IMR-90 (cell line): Measurements from ENCODE around the gene DOK3. TPM values are rescaled to one million over a fixed set of nuclear protein-coding genes. Genes with fewer than 3 reads are reported as not detected.

Experiments
- ATAC-seq: fragments of 200-7000 bp; cut with Tn5 transposase; 2 replicates; pipeline ENCODE4 v1.9.1; 2020; ENCODE audit warnings: low read depth, mild to moderate bottlenecking, moderate library complexity
- BruUV-seq: library from RNA; stranded (reverse); fragments of 400-500 nt; replicated peaks from 2 replicates; lab custom pipeline; 2021; lab: Mats Ljungman, UMichigan
- CTCF ChIA-PET: fragments of 300-600 bp; formaldehyde crosslinking; extraction: SDS; loops from one replicate; lab custom pipeline; 2021; ENCODE audit warnings: antibody characterized with exemption; lab: Yijun Ruan, JAX
- POLR2A ChIA-PET: fragments of 300-600 bp; sonication (Branson Sonifier 250); formaldehyde crosslinking; loops from one replicate; lab custom pipeline; 2022; ENCODE audit warnings: antibody characterized with exemption; ENCODE audit not compliant: unreplicated experiment; lab: Charles Lee
- DNase-seq: peaks from one replicate; pipeline ENCODE4 v3.0.0; 2013
- H2AFZ ChIP-seq: replicated peaks from 2 replicates; pipeline ENCODE3; 2013; ENCODE audit warnings: low read length, mild to moderate bottlenecking; ENCODE audit not compliant: poor library complexity
- H2AK5ac ChIP-seq: 2 replicates; pipeline ENCODE4 v1.6.1; 2013; ENCODE audit warnings: low read depth, low read length, inconsistent platforms
- H2AK9ac ChIP-seq: replicated peaks from 2 replicates; pipeline ENCODE3; 2013; ENCODE audit warnings: mild to moderate bottlenecking, low read depth, low read length, moderate library complexity; ENCODE audit not compliant: poor library complexity
- H2BK120ac ChIP-seq: 2 replicates; pipeline ENCODE4 v1.6.1; 2013; ENCODE audit warnings: low read depth, low read length, inconsistent platforms
- H2BK15ac ChIP-seq: 3 replicates; pipeline ENCODE4 v1.6.1; 2013; ENCODE audit warnings: low read depth, low read length, inconsistent platforms
- H2BK20ac ChIP-seq: 2 replicates; pipeline ENCODE4 v1.6.1; 2013; ENCODE audit warnings: low read depth, mild to moderate bottlenecking, inconsistent platforms, low read length, moderate library complexity
- H2BK5ac ChIP-seq: 2 replicates; pipeline ENCODE4 v1.6.1; 2013; ENCODE audit warnings: mild to moderate bottlenecking, low read depth, low read length, inconsistent platforms; ENCODE audit not compliant: poor library complexity, severe bottlenecking
- H3K14ac ChIP-seq: replicated peaks from 2 replicates; pipeline ENCODE4 v1.6.1; 2013; ENCODE audit warnings: low read depth, low read length, inconsistent platforms
- H3K18ac ChIP-seq: 2 replicates; pipeline ENCODE4 v1.6.1; 2013; ENCODE audit warnings: low read depth, low read length, control low read depth
- H3K23ac ChIP-seq: 2 replicates; pipeline ENCODE4 v1.6.1; 2013; ENCODE audit warnings: low read depth, low read length, inconsistent platforms
- H3K27ac ChIP-seq: 2 replicates; pipeline ENCODE4 v1.5.1; 2013; ENCODE audit warnings: mild to moderate bottlenecking, control low read depth, low read length; ENCODE audit not compliant: insufficient read depth
- H3K27me3 ChIP-seq: 2 replicates; pipeline ENCODE4 v1.6.1; 2013; ENCODE audit warnings: low read length; ENCODE audit not compliant: control insufficient read depth, insufficient read depth
- H3K36me3 ChIP-seq: 2 replicates; pipeline ENCODE4 v1.6.1; 2013; ENCODE audit warnings: low read length, mixed read lengths; ENCODE audit not compliant: control insufficient read depth, insufficient read depth
- H3K4ac ChIP-seq: 2 replicates; pipeline ENCODE4 v1.6.1; 2013; ENCODE audit warnings: low read depth, low read length, inconsistent platforms
- H3K4me1 ChIP-seq: 2 replicates; pipeline ENCODE4 v1.6.1; 2013; ENCODE audit warnings: low read length, mixed read lengths; ENCODE audit not compliant: control insufficient read depth, insufficient read depth
- H3K4me2 ChIP-seq: 2 replicates; pipeline ENCODE4 v1.6.1; 2013; ENCODE audit warnings: low read depth, mild to moderate bottlenecking, control low read depth, low read length, moderate library complexity
- H3K4me3 ChIP-seq: 2 replicates; pipeline ENCODE4 v1.5.1; 2013; ENCODE audit warnings: low read depth, mild to moderate bottlenecking, control low read depth, low read length, moderate library complexity; ENCODE audit not compliant: insufficient read depth
- H3K56ac ChIP-seq: 2 replicates; pipeline ENCODE4 v1.6.1; 2013; ENCODE audit warnings: low read length, inconsistent platforms; ENCODE audit not compliant: insufficient read depth; ENCODE audit errors: extremely low read depth
- H3K79me1 ChIP-seq, 2 experiments: 2 replicates each; pipeline ENCODE4 v1.6.1; 2013; ENCODE audit warnings: low read length in 2 of 2, inconsistent platforms in 1 of 2, low read depth in 1 of 2
- H3K9ac ChIP-seq: 2 replicates; pipeline ENCODE4 v1.6.1; 2013; ENCODE audit warnings: low read depth, low read length, control low read depth
- H3K9me1 ChIP-seq: 2 replicates; pipeline ENCODE4 v1.6.1; 2013; ENCODE audit warnings: low read length, inconsistent platforms; ENCODE audit not compliant: insufficient read depth
- H3K9me3 ChIP-seq: 2 replicates; pipeline ENCODE4 v1.6.1; 2013; ENCODE audit warnings: low read length; ENCODE audit not compliant: control insufficient read depth, insufficient read depth
- H4K20me1 ChIP-seq: 2 replicates; pipeline ENCODE4 v1.6.1; 2013; ENCODE audit warnings: low read length, inconsistent platforms; ENCODE audit not compliant: insufficient read depth
- H4K5ac ChIP-seq: 2 replicates; pipeline ENCODE4 v1.6.1; 2013; ENCODE audit warnings: mild to moderate bottlenecking, low read depth, low read length, control low read depth
- H4K8ac ChIP-seq, 2 experiments: 2 replicates each; pipeline ENCODE4 v1.6.1; 2013; ENCODE audit warnings: low read depth in 2 of 2, low read length in 2 of 2, control low read depth in 1 of 2, inconsistent platforms in 1 of 2
- H4K91ac ChIP-seq: 2 replicates; pipeline ENCODE4 v1.6.1; 2013; ENCODE audit warnings: low read depth, low read length, inconsistent platforms; ENCODE audit not compliant: insufficient read depth
- BHLHE40 ChIP-seq: fragments of 150-350 bp; IDR thresholded peaks from 2 replicates; pipeline ENCODE4 v1.6.1; 2016; ENCODE audit warnings: mild to moderate bottlenecking, low read depth, low read length
- CHD1 ChIP-seq: IDR thresholded peaks from 2 replicates; pipeline ENCODE4 v1.6.1; 2012; ENCODE audit warnings: low read depth, low read length, improper control_type of control experiment
- MAFK ChIP-seq: IDR thresholded peaks from 2 replicates; pipeline ENCODE4 v1.6.1; 2012; ENCODE audit warnings: low read depth, low read length, improper control_type of control experiment
- MAZ ChIP-seq: IDR thresholded peaks from 2 replicates; pipeline ENCODE4 v1.6.1; 2012; ENCODE audit warnings: low read depth, mild to moderate bottlenecking, low read length, improper control_type of control experiment, moderate library complexity, borderline replicate concordance
- NFE2L2 ChIP-seq: fragments of 150-350 bp; IDR thresholded peaks from 2 replicates; pipeline ENCODE4 v1.6.1; 2016; ENCODE audit warnings: low read depth, mild to moderate bottlenecking, low read length
- POLR2A ChIP-seq: IDR thresholded peaks from 2 replicates; pipeline ENCODE4 v1.6.1; 2012; ENCODE audit warnings: mild to moderate bottlenecking, low read depth, low read length
- RAD21 ChIP-seq: IDR thresholded peaks from 2 replicates; pipeline ENCODE4 v1.6.1; 2012; ENCODE audit warnings: low read length, improper control_type of control experiment
- RCOR1 ChIP-seq: IDR thresholded peaks from 2 replicates; pipeline ENCODE4 v1.6.1; 2012; ENCODE audit warnings: mild to moderate bottlenecking, low read length, improper control_type of control experiment; ENCODE audit not compliant: insufficient replicate concordance
- RFX5 ChIP-seq: IDR thresholded peaks from 2 replicates; pipeline ENCODE4 v1.8.0; 2012; ENCODE audit warnings: low read depth, mild to moderate bottlenecking, low read length, moderate library complexity
- SMC3 ChIP-seq: fragments of 150-350 bp; IDR thresholded peaks from 2 replicates; pipeline ENCODE4 v1.6.1; 2016; ENCODE audit warnings: low read depth, mild to moderate bottlenecking, antibody characterized with exemption, low read length, moderate library complexity
- WGBS, 2 experiments: methylation state at CpG; one replicate each; pipeline versions ENCODE4 v1.1.5 to v1.1.7; 2013; ENCODE audit warnings: missing lambda C conversion rate in 2 of 2; ENCODE audit not compliant: insufficient read length in 1 of 2; ENCODE audit errors: extremely low coverage in 2 of 2; 5-methylcytosine and 5-hydroxymethylcytosine counted together
- dilution Hi-C: fragments of 300-500 bp; cut with HindIII; formaldehyde crosslinking; loops from one replicate; pipeline ENCODE4 v1.14.3; 2018; ENCODE audit warnings: low sequenced_read_pairs; ENCODE audit not compliant: unreplicated experiment
- in situ Hi-C: fragments of 300-500 bp; cut with MboI; formaldehyde crosslinking; loops from 3 replicates; pipeline ENCODE4 v1.14.3; 2019; ENCODE audit warnings: low sequenced_read_pairs, inconsistent platforms, mixed read lengths
- intact Hi-C: fragments of 100-400 bp; cut with micrococcal nuclease; formaldehyde crosslinking; loops from 2 replicates; pipeline ENCODE4 v1.10.0; 2022
- polyA plus RNA-seq, 3 experiments: library from polyadenylated mRNA; depleted of rRNA; stranded (reverse); fragments of >200 nt; gene quantifications; 2 replicates each; pipeline ENCODE4 v1.2.3, GENCODE V29; 2012; ENCODE audit warnings: low replicate concordance in 1 of 3
- total RNA-seq: library from RNA; depleted of rRNA; stranded (reverse); fragments of >200 nt; gene quantifications from 2 replicates; pipeline ENCODE4 v1.2.3, GENCODE V29; 2012
- TF ChIP-seq, protein P1 (sequence below): conservative IDR thresholded peaks from 2 replicates; pipeline ENCODE4 v1.5.1; 2012; ENCODE audit warnings: mild to moderate bottlenecking, low read depth, low read length, improper control_type of control experiment

Gene DOK3
- total and polyA plus RNA-seq, 2 of the 4 experiments (the other 2 are of a cell fraction), result 0.54 to 3.9 TPM

DNA sequence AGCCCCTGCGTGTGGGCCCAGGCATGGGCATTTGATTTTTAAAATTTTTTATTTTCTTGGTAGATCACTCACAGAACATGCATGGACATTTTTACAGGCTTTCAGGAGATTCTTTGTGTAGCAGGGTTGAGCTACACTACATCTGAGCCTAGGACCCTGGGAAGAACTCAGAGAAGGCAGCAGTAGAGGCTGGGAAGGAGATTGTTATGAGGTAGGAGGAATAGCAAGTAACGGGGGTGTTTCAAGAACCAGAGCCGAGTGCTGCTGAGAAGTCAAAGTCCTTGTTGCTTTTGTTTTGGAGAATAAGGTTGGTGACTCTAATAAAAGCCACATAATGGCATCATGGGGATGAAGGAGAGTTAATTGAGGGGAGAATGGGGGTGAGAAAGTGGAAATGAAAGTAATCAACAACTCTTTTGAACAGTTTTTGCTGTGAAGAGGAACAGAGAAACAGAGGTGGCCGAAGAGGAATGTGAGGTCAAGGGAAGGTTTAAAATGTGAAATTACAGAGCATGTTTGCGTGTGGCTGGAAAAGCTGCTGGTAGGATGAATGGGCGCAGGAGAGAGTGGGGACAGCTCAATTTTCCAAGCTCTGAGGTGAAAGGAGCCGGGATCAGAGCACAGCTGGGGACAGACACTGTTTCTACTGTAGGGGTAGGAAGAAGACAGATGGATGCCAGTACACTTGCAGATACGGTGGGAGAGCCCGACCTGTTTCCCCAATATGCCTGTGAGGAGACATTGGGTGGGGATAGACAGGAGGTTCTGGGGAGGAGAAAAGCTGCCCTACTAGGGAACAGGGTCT is 7.5 kb downstream of the DOK3 start (continued):
- TF ChIP-seq MAZ, result no peak

DNA sequence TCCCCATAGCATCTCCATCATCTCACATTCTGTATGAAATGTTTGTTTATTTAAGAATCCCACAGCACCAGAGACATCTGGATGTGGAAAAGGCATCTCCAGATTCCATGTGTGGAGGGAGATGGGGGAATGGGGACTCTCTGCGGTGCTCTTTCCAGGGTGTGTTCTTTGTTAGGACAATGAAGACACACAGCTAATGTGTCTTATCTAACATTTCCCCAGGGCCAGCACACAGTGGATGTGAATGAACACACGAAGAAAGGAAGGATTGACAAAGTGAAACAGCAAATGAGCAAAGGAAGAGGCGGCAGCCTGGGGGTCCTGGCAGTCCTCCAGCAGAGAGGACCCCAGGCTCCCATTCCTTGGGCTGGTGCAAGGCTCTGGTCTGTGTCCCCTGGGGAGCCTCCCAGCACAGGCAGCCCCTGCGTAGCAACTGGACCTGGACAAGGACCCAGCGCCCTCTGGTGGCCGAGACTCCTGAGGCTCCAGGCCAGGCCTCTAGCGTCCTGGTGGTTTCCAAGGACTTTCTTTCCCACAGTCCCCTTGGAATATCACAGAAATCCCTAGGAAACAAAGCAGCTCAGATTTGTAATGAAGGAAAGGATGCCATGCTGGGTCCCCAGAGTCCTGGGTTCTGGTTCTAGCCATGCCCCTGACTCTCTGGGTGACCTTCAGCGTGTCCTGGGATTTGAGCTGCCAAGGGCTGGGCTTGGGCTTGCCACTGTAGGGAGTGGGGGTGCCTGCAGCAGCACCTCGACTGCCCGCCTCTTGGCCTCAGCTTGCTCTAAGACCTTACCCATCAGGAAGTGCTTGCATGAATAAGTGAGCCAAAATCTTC is 8.7 kb downstream of the DOK3 start:
- peak overlapping the region; percentile 38; the same call in 1 of the 2 replicates for H3K14ac ChIP-seq
- no peak overlapping the region for H2AK5ac ChIP-seq
- TF ChIP-seq, protein P1, sequence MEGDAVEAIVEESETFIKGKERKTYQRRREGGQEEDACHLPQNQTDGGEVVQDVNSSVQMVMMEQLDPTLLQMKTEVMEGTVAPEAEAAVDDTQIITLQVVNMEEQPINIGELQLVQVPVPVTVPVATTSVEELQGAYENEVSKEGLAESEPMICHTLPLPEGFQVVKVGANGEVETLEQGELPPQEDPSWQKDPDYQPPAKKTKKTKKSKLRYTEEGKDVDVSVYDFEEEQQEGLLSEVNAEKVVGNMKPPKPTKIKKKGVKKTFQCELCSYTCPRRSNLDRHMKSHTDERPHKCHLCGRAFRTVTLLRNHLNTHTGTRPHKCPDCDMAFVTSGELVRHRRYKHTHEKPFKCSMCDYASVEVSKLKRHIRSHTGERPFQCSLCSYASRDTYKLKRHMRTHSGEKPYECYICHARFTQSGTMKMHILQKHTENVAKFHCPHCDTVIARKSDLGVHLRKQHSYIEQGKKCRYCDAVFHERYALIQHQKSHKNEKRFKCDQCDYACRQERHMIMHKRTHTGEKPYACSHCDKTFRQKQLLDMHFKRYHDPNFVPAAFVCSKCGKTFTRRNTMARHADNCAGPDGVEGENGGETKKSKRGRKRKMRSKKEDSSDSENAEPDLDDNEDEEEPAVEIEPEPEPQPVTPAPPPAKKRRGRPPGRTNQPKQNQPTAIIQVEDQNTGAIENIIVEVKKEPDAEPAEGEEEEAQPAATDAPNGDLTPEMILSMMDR, result peak; percentile 94
- TF ChIP-seq RAD21 (peak; percentile 84), RFX5 (no peak), NFE2L2 (no peak), CHD1 (no peak), BHLHE40 (no peak), MAFK (no peak), MAZ (peak; percentile 76), POLR2A (no peak), SMC3 (peak; percentile 88), RCOR1 (no peak)
- H3K79me1 ChIP-seq, result peaks cover 9 to 22% of the 10 kb centered on the region in 2 experiments
- H2BK120ac ChIP-seq, result no peak overlapping the region
- H4K91ac ChIP-seq, result 0 out of 2 replicates have a peak overlapping the region, but pooled peaks have one; percentile 37
- no peak overlapping the region for H2BK5ac ChIP-seq
- H3K27ac ChIP-seq, result peak overlapping the region; percentile 35; the same call in 1 of the 2 replicates
- peak overlapping the region; percentile 75 for H2AK9ac ChIP-seq
- H4K5ac ChIP-seq, result no peak overlapping the region
- dilution Hi-C loops (no loop called here), in situ Hi-C loops (no loop called here), intact Hi-C loops (loop anchor here (1.0 to 2.0 kb wide), 7 partner anchors 46 to 386 kb away; partner anchors contain the start of gene MXD3)
- no peak overlapping the region for H3K23ac ChIP-seq
- WGBS, 2 experiments, result no CpG with 5 or more reads among the region's 10 CpGs
- H3K56ac ChIP-seq, result no peak overlapping the region
- ChIA-PET POLR2A (no interaction called here), CTCF (interaction anchor here (0.6 to 1.5 kb wide), 10 partner anchors 10 to 403 kb away, joined by 3 to 10 read pairs (median 4); no protein-coding TSS in a partner anchor)
- peak; percentile 85 for DNase-seq
- H3K9me1 ChIP-seq, result peaks cover 3% of the 10 kb centered on the region; the same call in 1 of the 2 replicates
- no peak overlapping the region for H2BK15ac ChIP-seq
- peak overlapping the region; percentile 4; the same call in 1 of the 2 replicates for H3K4me2 ChIP-seq
- no peaks in the 10 kb centered on the region for H3K27me3 ChIP-seq
- peaks cover 16% of the 10 kb centered on the region for H3K4me1 ChIP-seq
- peak overlapping the region; percentile 64 for H2AFZ ChIP-seq
- H3K9me3 ChIP-seq, result no peaks in the 10 kb centered on the region
- no peak overlapping the region for H3K4me3 ChIP-seq
- H4K20me1 ChIP-seq, result peaks cover 13% of the 10 kb centered on the region
- 0 out of 2 replicates have a peak overlapping the region, but pooled peaks have one; percentile 17 for H2BK20ac ChIP-seq
- H4K8ac ChIP-seq, result peak overlapping the region in 1 of 2 experiments; percentile 39; a peak in 1 of 4 replicates
- H3K4ac ChIP-seq, result peak overlapping the region; percentile 52
- no peak overlapping the region for H3K9ac ChIP-seq
- BruUV-seq, result no TSS peak
- peak; percentile 36 for ATAC-seq
- peaks cover 8% of the 10 kb centered on the region for H3K36me3 ChIP-seq
- no peak overlapping the region for H3K18ac ChIP-seq
